H9 (cell line): ENCODE measurements around the gene GRIK4. TPM values are rescaled to one million over a fixed set of nuclear protein-coding genes. Genes with fewer than 3 reads are reported as not detected.

Experiments
- DNase-seq: peaks from one replicate; pipeline ENCODE4 v3.0.0-alpha.2; 2017
- H2AFZ ChIP-seq: one replicate; pipeline ENCODE4 v1.6.1; 2013; ENCODE audit warnings: mild to moderate bottlenecking, low read length, control low read depth, moderate library complexity
- H2AK5ac ChIP-seq: 2 replicates; pipeline ENCODE4 v1.6.1; 2013; ENCODE audit warnings: low read length, control low read depth, mixed read lengths; ENCODE audit not compliant: insufficient read length
- H2BK120ac ChIP-seq: one replicate; pipeline ENCODE4 v1.6.1; 2013; ENCODE audit warnings: low read depth, mild to moderate bottlenecking, low read length, control low read depth, inconsistent platforms; ENCODE audit not compliant: poor library complexity, severe bottlenecking
- H2BK12ac ChIP-seq: 2 replicates; pipeline ENCODE4 v1.6.1; 2013; ENCODE audit warnings: low read length, control low read depth, mixed read lengths, low read depth; ENCODE audit not compliant: insufficient read length
- H2BK15ac ChIP-seq: 2 replicates; pipeline ENCODE4 v1.6.1; 2013; ENCODE audit warnings: low read depth, low read length, control low read depth
- H2BK20ac ChIP-seq: one replicate; pipeline ENCODE4 v1.6.1; 2013; ENCODE audit warnings: low read depth, mild to moderate bottlenecking, low read length, control low read depth, inconsistent platforms; ENCODE audit not compliant: poor library complexity, severe bottlenecking
- H2BK5ac ChIP-seq: 2 replicates; pipeline ENCODE4 v1.6.1; 2013; ENCODE audit warnings: low read length, control low read depth, mixed read lengths; ENCODE audit not compliant: insufficient read length
- H3K14ac ChIP-seq: 2 replicates; pipeline ENCODE4 v1.6.1; 2013; ENCODE audit warnings: low read length, control low read depth; ENCODE audit not compliant: insufficient read depth
- H3K18ac ChIP-seq: 2 replicates; pipeline ENCODE4 v1.6.1; 2013; ENCODE audit warnings: low read depth, mild to moderate bottlenecking, mixed read lengths, low read length, control low read depth; ENCODE audit not compliant: insufficient read length
- H3K23ac ChIP-seq: 2 replicates; pipeline ENCODE4 v1.6.1; 2013; ENCODE audit warnings: low read length, control low read depth, mixed read lengths, low read depth; ENCODE audit not compliant: insufficient read length
- H3K23me2 ChIP-seq: 2 replicates; pipeline ENCODE4 v1.6.1; 2013; ENCODE audit warnings: low read depth, mild to moderate bottlenecking, mixed read lengths, low read length, control low read depth; ENCODE audit not compliant: insufficient read length, poor library complexity, severe bottlenecking
- H3K27ac ChIP-seq: 2 replicates; pipeline ENCODE4 v1.5.1; 2013; ENCODE audit warnings: low read length, control low read depth, mixed read lengths, low read depth; ENCODE audit not compliant: insufficient read length
- H3K27me3 ChIP-seq: 2 replicates; pipeline ENCODE4 v1.6.1; 2013; ENCODE audit warnings: low read length, control low read depth, inconsistent platforms; ENCODE audit not compliant: insufficient read depth
- H3K4ac ChIP-seq: 2 replicates; pipeline ENCODE4 v1.6.1; 2013; ENCODE audit warnings: low read depth, mild to moderate bottlenecking, control low read depth, inconsistent platforms, low read length, moderate library complexity
- H3K4me1 ChIP-seq: 2 replicates; pipeline ENCODE4 v1.6.1; 2013; ENCODE audit warnings: low read length, control low read depth, inconsistent platforms; ENCODE audit not compliant: insufficient read depth
- H3K4me2 ChIP-seq: 2 replicates; pipeline ENCODE4 v1.6.1; 2013; ENCODE audit warnings: low read length, control low read depth, mixed read lengths; ENCODE audit not compliant: insufficient read length, insufficient read depth
- H3K56ac ChIP-seq: 2 replicates; pipeline ENCODE4 v1.6.1; 2013; ENCODE audit warnings: low read depth, mild to moderate bottlenecking, mixed read lengths, low read length, control low read depth; ENCODE audit not compliant: insufficient read length
- H3K79me1 ChIP-seq: 2 replicates; pipeline ENCODE4 v1.6.1; 2013; ENCODE audit warnings: low read depth, mild to moderate bottlenecking, moderate library complexity, low read length, control low read depth, inconsistent platforms; ENCODE audit not compliant: insufficient read depth, poor library complexity, severe bottlenecking
- H3K79me2 ChIP-seq: 2 replicates; pipeline ENCODE4 v1.6.1; 2013; ENCODE audit warnings: low read length, control low read depth, inconsistent platforms; ENCODE audit not compliant: insufficient read depth
- H3K9ac ChIP-seq: 2 replicates; pipeline ENCODE4 v1.6.1; 2013; ENCODE audit warnings: low read length, control low read depth, mixed read lengths; ENCODE audit not compliant: insufficient read length; ENCODE audit errors: extremely low read depth
- H3K9me3 ChIP-seq: one replicate; pipeline ENCODE4 v1.6.1; 2013; ENCODE audit warnings: low read depth, low read length, inconsistent platforms; ENCODE audit not compliant: control insufficient read depth
- H3T11ph ChIP-seq: one replicate; pipeline ENCODE4 v1.6.1; 2013; ENCODE audit warnings: mild to moderate bottlenecking, low read length, control low read depth, inconsistent platforms
- H4K20me1 ChIP-seq: one replicate; pipeline ENCODE4 v1.6.1; 2013; ENCODE audit not compliant: control insufficient read depth, insufficient read length, insufficient read depth
- H4K5ac ChIP-seq: 2 replicates; pipeline ENCODE4 v1.6.1; 2013; ENCODE audit warnings: low read depth, mild to moderate bottlenecking, mixed read lengths, low read length, control low read depth; ENCODE audit not compliant: insufficient read length
- H4K8ac ChIP-seq: replicated peaks from 2 replicates; pipeline ENCODE4 v1.6.1; 2013; ENCODE audit warnings: low read length, control low read depth, mixed read lengths, low read depth; ENCODE audit not compliant: insufficient read length
- H4K91ac ChIP-seq: 2 replicates; pipeline ENCODE4 v1.6.1; 2013; ENCODE audit warnings: low read depth, mild to moderate bottlenecking, moderate library complexity, mixed read lengths, low read length, control low read depth; ENCODE audit not compliant: insufficient read length
- H3K27ac Mint-ChIP-seq, 3 experiments: 2 replicates in 2 of 3; 3 replicates in 1 of 3; pipeline ENCODE4 v1.8.0; 2020 to 2021; ENCODE audit warnings: mixed read lengths in 3 of 3, mild to moderate bottlenecking in 1 of 3, moderate library complexity in 1 of 3
- H3K27me3 Mint-ChIP-seq: 2 replicates; pipeline ENCODE4 v1.8.0; 2021; ENCODE audit warnings: low read depth, mild to moderate bottlenecking, moderate library complexity, mixed read lengths
- H3K36me3 Mint-ChIP-seq, 3 experiments: 2 replicates in 2 of 3; 3 replicates in 1 of 3; pipeline ENCODE4 v1.8.0; 2020 to 2021; ENCODE audit warnings: low read depth in 3 of 3, mixed read lengths in 3 of 3; ENCODE audit not compliant: insufficient read depth in 1 of 3
- H3K4me1 Mint-ChIP-seq, 2 experiments: 2 replicates each; pipeline ENCODE4 v1.8.0; 2020; ENCODE audit warnings: mixed read lengths in 2 of 2
- H3K4me3 Mint-ChIP-seq, 2 experiments: 2 replicates in 1 of 2; 3 replicates in 1 of 2; pipeline ENCODE4 v1.8.0; 2020 to 2021; ENCODE audit warnings: mild to moderate bottlenecking in 2 of 2, mixed read lengths in 2 of 2, moderate library complexity in 1 of 2
- H3K9me3 Mint-ChIP-seq, 2 experiments: 2 replicates in 1 of 2; 3 replicates in 1 of 2; pipeline ENCODE4 v1.8.0; 2020; ENCODE audit warnings: mild to moderate bottlenecking in 2 of 2, mixed read lengths in 2 of 2, moderate library complexity in 1 of 2
- WGBS: extraction: QIAGEN DNeasy Blood & Tissue Kit; methylation state at CpG from one replicate; pipeline ENCODE4 v1.1.7; 2013; ENCODE audit warnings: missing lambda C conversion rate, low lambda C conversion rate, mixed read lengths; ENCODE audit not compliant: insufficient read length; ENCODE audit errors: extremely low coverage; 5-methylcytosine and 5-hydroxymethylcytosine counted together
- total RNA-seq: library from RNA; stranded (reverse); gene quantifications from 2 replicates; pipeline ENCODE4 v1.2.1, GENCODE V29; 2021
- TF ChIP-seq, protein P1 (sequence below): fragments of 200-600 bp; sonication (generic); conservative IDR thresholded peaks from 3 replicates; pipeline ENCODE4 v1.8.0; 2021; ENCODE audit warnings: antibody characterized with exemption, mild to moderate bottlenecking

The GRIK4 gene
- total RNA-seq, 1 experiment from 2014 or later, result 2.3 TPM

DNA sequence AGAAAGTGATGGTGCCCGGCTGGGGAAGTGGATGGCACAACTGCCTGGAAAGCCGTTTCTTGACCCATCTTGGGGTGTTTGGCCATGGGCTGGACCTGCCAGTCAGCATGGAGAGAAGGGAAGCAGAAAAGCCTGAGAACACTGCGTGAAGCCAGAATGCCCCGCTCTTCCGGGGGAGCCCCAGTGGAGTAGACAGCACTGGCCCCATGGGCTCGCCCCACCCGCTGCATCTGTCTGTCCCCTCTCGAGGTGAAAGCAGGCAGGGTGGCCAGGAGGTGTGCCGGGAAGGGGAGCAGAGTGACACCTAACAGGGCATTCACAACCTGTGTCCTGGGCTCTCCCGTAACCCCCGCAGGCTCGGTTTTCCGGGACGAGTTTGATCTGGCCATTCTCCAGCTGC, 455.3 kb downstream of the GRIK4 start:
- H3K9me3 Mint-ChIP-seq, result no peaks in the 10 kb centered on the region

More for the DNA sequence above, 455.3 kb downstream of the GRIK4 start:
- Histone ChIP-seq H3K79me2 (no peaks in the 10 kb centered on the region), H3K56ac (no peak overlapping the region), H3K4me1 (no peaks in the 10 kb centered on the region), H3K4ac (no peak overlapping the region), H2BK15ac (no peak overlapping the region), H3K4me2 (no peak overlapping the region), H4K5ac (no peak overlapping the region), H4K20me1 (no peaks in the 10 kb centered on the region), H2AK5ac (no peak overlapping the region), H3K18ac (no peak overlapping the region), H2BK20ac (no peak overlapping the region), H3T11ph (no peak overlapping the region), H3K79me1 (no peaks in the 10 kb centered on the region), H4K91ac (no peak overlapping the region), H3K14ac (no peak overlapping the region), H2BK120ac (no peak overlapping the region), H3K9ac (no peak overlapping the region), H3K27ac (no peak overlapping the region), H4K8ac (no peak overlapping the region), H3K23me2 (no peaks in the 10 kb centered on the region), H3K23ac (no peak overlapping the region), H3K9me3 (no peaks in the 10 kb centered on the region), H2BK12ac (no peak overlapping the region), H2BK5ac (no peak overlapping the region), H3K27me3 (no peaks in the 10 kb centered on the region), H2AFZ (no peak overlapping the region)
- no CpG with 5 or more reads among the region's 14 CpGs for WGBS
- Mint-ChIP-seq H3K4me1 (no peaks in the 10 kb centered on the region), H3K36me3 (no peaks in the 10 kb centered on the region), H3K27ac (peak overlapping the region in 1 of 3 experiments; percentile 60; a peak in 1 of 7 replicates), H3K27me3 (peaks cover 1% of the 10 kb centered on the region; the same call in 1 of the 2 replicates), H3K4me3 (no peak overlapping the region)
- DNase-seq, result no peak
- TF ChIP-seq, protein P1, sequence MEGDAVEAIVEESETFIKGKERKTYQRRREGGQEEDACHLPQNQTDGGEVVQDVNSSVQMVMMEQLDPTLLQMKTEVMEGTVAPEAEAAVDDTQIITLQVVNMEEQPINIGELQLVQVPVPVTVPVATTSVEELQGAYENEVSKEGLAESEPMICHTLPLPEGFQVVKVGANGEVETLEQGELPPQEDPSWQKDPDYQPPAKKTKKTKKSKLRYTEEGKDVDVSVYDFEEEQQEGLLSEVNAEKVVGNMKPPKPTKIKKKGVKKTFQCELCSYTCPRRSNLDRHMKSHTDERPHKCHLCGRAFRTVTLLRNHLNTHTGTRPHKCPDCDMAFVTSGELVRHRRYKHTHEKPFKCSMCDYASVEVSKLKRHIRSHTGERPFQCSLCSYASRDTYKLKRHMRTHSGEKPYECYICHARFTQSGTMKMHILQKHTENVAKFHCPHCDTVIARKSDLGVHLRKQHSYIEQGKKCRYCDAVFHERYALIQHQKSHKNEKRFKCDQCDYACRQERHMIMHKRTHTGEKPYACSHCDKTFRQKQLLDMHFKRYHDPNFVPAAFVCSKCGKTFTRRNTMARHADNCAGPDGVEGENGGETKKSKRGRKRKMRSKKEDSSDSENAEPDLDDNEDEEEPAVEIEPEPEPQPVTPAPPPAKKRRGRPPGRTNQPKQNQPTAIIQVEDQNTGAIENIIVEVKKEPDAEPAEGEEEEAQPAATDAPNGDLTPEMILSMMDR, result no peak
